LNCaP clone FGC (cell line): ENCODE results near the gene FBXO42.
"Not testable (repeated sequence)": the region's sequence is repeated elsewhere in the genome, so short reads cannot be mapped to it uniquely, and the experiment has no call there.

Source experiments
- DNase-seq: peaks from one replicate; pipeline ENCODE4 v3.0.0-alpha.2; 2011; ENCODE audit warnings: low read depth
- H3K4me3 ChIP-seq: 2 replicates; pipeline ENCODE4 v1.5.1; 2011; ENCODE audit warnings: mild to moderate bottlenecking, low read depth, low read length, control low read depth
- CTCF ChIP-seq: IDR thresholded peaks from 2 replicates; pipeline ENCODE4 v1.5.1; 2012; ENCODE audit warnings: mild to moderate bottlenecking; ENCODE audit not compliant: control insufficient read depth, insufficient read depth; ENCODE audit errors: extremely low read depth

The FBXO42 gene

GRCh38 chr1:16247441-16247840 lies 104.8 kb downstream of the FBXO42 start:
- no peak for DNase-seq
- no peak for TF ChIP-seq CTCF
- no peak overlapping the region for H3K4me3 ChIP-seq

- no peak for DNase-seq
- H3K4me3 ChIP-seq: no peak overlapping the region
- no peak for TF ChIP-seq CTCF
Measured at GRCh38 chr1:16246961-16247360, 105.3 kb downstream of the FBXO42 start.

GRCh38 chr1:16246239-16246638 lies 106.0 kb downstream of the FBXO42 start:
- DNase-seq, H3K4me3 ChIP-seq: not testable (repeated sequence)

GRCh38 chr1:16245476-16246196 lies 106.6 kb downstream of the FBXO42 start:
- H3K4me3 ChIP-seq: no peak overlapping the region
- no peak for DNase-seq
- TF ChIP-seq CTCF: no peak

GRCh38 chr1:16244650-16245285 lies 107.5 kb downstream of the FBXO42 start:
- H3K4me3 ChIP-seq: no peak overlapping the region
- no peak for TF ChIP-seq CTCF
- DNase-seq: no peak

- no peak for DNase-seq
- peak; percentile 65 for TF ChIP-seq CTCF
- H3K4me3 ChIP-seq: no peak overlapping the region
Measured at GRCh38 chr1:16243936-16244649, 108.2 kb downstream of the FBXO42 start.

- TF ChIP-seq CTCF: no peak
- no peak overlapping the region for H3K4me3 ChIP-seq
- DNase-seq: no peak
Measured at GRCh38 chr1:16243215-16243610, 109.1 kb downstream of the FBXO42 start.
